CD4-positive, alpha-beta T cell treated with Interleukin-2 at 100 ng/mL for 4 hours (primary cell): ENCODE measurements around the gene STARD9.
"Not testable (repeated sequence)": the region's sequence is repeated elsewhere in the genome, so short reads cannot be mapped to it uniquely, and the experiment has no call there.

Experiments used
- DNase-seq: peaks from one replicate; pipeline ENCODE4 v3.0.0-alpha.2; 2020; ENCODE audit warnings: low spot score

Gene STARD9

GRCh38 chr15:42729409-42729808 lies 154.0 kb downstream of the STARD9 start:
- DNase-seq: no peak

- DNase-seq: no peak
Observed at GRCh38 chr15:42730135-42730534, 154.7 kb downstream of the STARD9 start.

GRCh38 chr15:42730536-42730935 lies 155.1 kb downstream of the STARD9 start:
- DNase-seq: no peak

- no peak for DNase-seq
Observed at GRCh38 chr15:42731461-42731860, 156.1 kb downstream of the STARD9 start.

- no peak for DNase-seq
Observed at GRCh38 chr15:42732095-42732827, 156.9 kb downstream of the STARD9 start.

GRCh38 chr15:42733027-42733426 lies 157.6 kb downstream of the STARD9 start:
- no peak for DNase-seq

GRCh38 chr15:42734076-42734672 lies 158.8 kb downstream of the STARD9 start:
- DNase-seq: no peak

GRCh38 chr15:42735382-42736165 lies 160.2 kb downstream of the STARD9 start:
- DNase-seq: no peak

- no peak for DNase-seq
Observed at GRCh38 chr15:42736178-42736792, 160.9 kb downstream of the STARD9 start.

GRCh38 chr15:42736793-42737528 lies 161.6 kb downstream of the STARD9 start, which contains the start of gene CDAN1:
TSS of gene CDAN1 (minus strand) at chr15:42737128. CDS start at chr15:42737102, 26 bp downstream.
- DNase-seq: peak; percentile 93

- DNase-seq: no peak
Observed at GRCh38 chr15:42737529-42738328, 162.3 kb downstream of the STARD9 start.

- no peak for DNase-seq
Observed at GRCh38 chr15:42741710-42742109, 166.3 kb downstream of the STARD9 start.

- no peak for DNase-seq
Observed at GRCh38 chr15:42742149-42742548, 166.7 kb downstream of the STARD9 start.

GRCh38 chr15:42744195-42744594 lies 168.8 kb downstream of the STARD9 start:
- DNase-seq: no peak

- no peak for DNase-seq
Observed at GRCh38 chr15:42749266-42749665, 173.9 kb downstream of the STARD9 start.

- no peak for DNase-seq
Observed at GRCh38 chr15:42750306-42750705, 174.9 kb downstream of the STARD9 start.

GRCh38 chr15:42759093-42759492 lies 183.7 kb downstream of the STARD9 start:
- no peak for DNase-seq

- DNase-seq: no peak
Observed at GRCh38 chr15:42760759-42761158, 185.4 kb downstream of the STARD9 start.

- not testable (repeated sequence) for DNase-seq
Observed at GRCh38 chr15:42761813-42762212, 186.4 kb downstream of the STARD9 start.

GRCh38 chr15:42764154-42764731 lies 188.8 kb downstream of the STARD9 start:
- DNase-seq: not testable (repeated sequence)
